A673 (cell line): Measurements from ENCODE around the gene SGSM1. TPM values are rescaled to one million over a fixed set of nuclear protein-coding genes. Genes with fewer than 3 reads are reported as not detected.

Experiments
- BruUV-seq: library from RNA; stranded (reverse); fragments of 400-500 nt; replicated peaks from 2 replicates; lab custom pipeline; 2021; lab: Mats Ljungman, UMichigan
- CTCF ChIA-PET: fragments of 300-600 bp; sonication (Branson Sonifier 250); formaldehyde crosslinking; loops from one replicate; lab custom pipeline; 2022; ENCODE audit warnings: antibody characterized with exemption; lab: Charles Lee
- POLR2A ChIA-PET: fragments of 300-600 bp; sonication (Branson Sonifier 250); formaldehyde crosslinking; loops from one replicate; lab custom pipeline; 2022; ENCODE audit warnings: antibody characterized with exemption; ENCODE audit not compliant: low non-redundant PET; lab: Charles Lee
- DNase-seq: peaks from one replicate; pipeline ENCODE4 v3.0.0-alpha.2; 2015; ENCODE audit warnings: low spot score
- H3K27ac ChIP-seq: fragments of 200-600 bp; sonication (generic); 2 replicates; pipeline ENCODE4 v1.5.1; 2016; ENCODE audit warnings: mixed run types, low read depth, mild to moderate bottlenecking, mixed read lengths, antibody characterized with exemption, low read length; ENCODE audit not compliant: poor library complexity, severe bottlenecking
- H3K27me3 ChIP-seq: fragments of 200-600 bp; sonication (generic); replicated peaks from 2 replicates; pipeline ENCODE4 v1.6.1; 2017; ENCODE audit warnings: mixed run types, low read depth, mild to moderate bottlenecking, mixed read lengths, antibody characterized with exemption, low read length; ENCODE audit not compliant: insufficient read depth, poor library complexity
- H3K36me3 ChIP-seq: fragments of 200-600 bp; sonication (generic); 2 replicates; pipeline ENCODE4 v1.6.1; 2016; ENCODE audit warnings: mixed run types, mild to moderate bottlenecking, mixed read lengths, antibody characterized with exemption, low read length; ENCODE audit not compliant: insufficient read depth, poor library complexity, severe bottlenecking
- H3K4me1 ChIP-seq: fragments of 200-600 bp; sonication (generic); 2 replicates; pipeline ENCODE4 v1.6.1; 2017; ENCODE audit warnings: mixed run types, mild to moderate bottlenecking, mixed read lengths, antibody characterized with exemption, low read length; ENCODE audit not compliant: insufficient read depth, poor library complexity, severe bottlenecking
- H3K4me3 ChIP-seq: fragments of 200-600 bp; sonication (generic); 2 replicates; pipeline ENCODE4 v1.5.1; 2016; ENCODE audit warnings: low read depth, mixed run types, mild to moderate bottlenecking, mixed read lengths, low read length; ENCODE audit not compliant: poor library complexity, severe bottlenecking
- H3K9me3 ChIP-seq: fragments of 200-600 bp; sonication (generic); 2 replicates; pipeline ENCODE4 v1.6.1; 2016; ENCODE audit warnings: mixed run types, low read depth, mild to moderate bottlenecking, mixed read lengths, antibody characterized with exemption, low read length; ENCODE audit not compliant: poor library complexity, severe bottlenecking
- CTCF ChIP-seq: fragments of 300-800, 200-600 bp; sonication (generic); conservative IDR thresholded peaks from 2 replicates; pipeline ENCODE4 v1.5.1; 2017; ENCODE audit warnings: low read depth, mild to moderate bottlenecking, antibody characterized with exemption, low read length, moderate library complexity, mixed read lengths
- EZH2 ChIP-seq: fragments of 200-600 bp; sonication (generic); IDR thresholded peaks from 2 replicates; pipeline ENCODE4 v1.6.1; 2017; ENCODE audit warnings: borderline replicate concordance, low read depth, mild to moderate bottlenecking, mixed read lengths, antibody characterized with exemption, low read length; ENCODE audit not compliant: poor library complexity, severe bottlenecking
- intact Hi-C: fragments of 100-400 bp; cut with micrococcal nuclease; formaldehyde crosslinking; loops from one replicate; pipeline ENCODE4 v1.10.0; 2022; ENCODE audit not compliant: unreplicated experiment
- total RNA-seq: library from RNA; stranded (reverse); gene quantifications from 2 replicates; pipeline ENCODE4 v1.2.3, GENCODE V29; 2021

Gene SGSM1
- total RNA-seq, 1 experiment from 2014 or later = not detected

DNA sequence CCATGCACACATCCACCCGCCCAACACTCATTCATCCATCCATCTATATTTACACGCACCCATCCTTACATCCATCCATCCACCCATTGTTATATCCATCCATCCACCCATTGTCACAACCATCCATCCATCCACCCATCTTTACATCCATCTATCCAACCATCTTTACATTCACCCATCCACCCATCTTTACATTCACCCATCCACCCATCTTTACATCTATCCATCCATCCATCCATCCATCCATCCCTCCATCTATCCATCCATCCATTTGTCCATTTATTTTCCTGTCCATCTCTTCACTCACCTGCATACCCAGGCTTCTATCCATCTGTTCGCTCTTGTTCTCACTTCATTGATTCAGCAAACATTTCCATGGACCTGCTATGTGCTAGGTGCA, 49.8 kb downstream of the SGSM1 start:
- ChIA-PET CTCF (no interaction called here), POLR2A (no interaction called here)
- H3K4me1 ChIP-seq = no peaks in the 10 kb centered on the region
- no peaks in the 10 kb centered on the region for H3K9me3 ChIP-seq
- H3K36me3 ChIP-seq = no peaks in the 10 kb centered on the region
- BruUV-seq = no TSS peak
- intact Hi-C loops = no loop called here
- no peak for DNase-seq
- no peak for TF ChIP-seq EZH2
- TF ChIP-seq CTCF = no peak
- peaks cover 11% of the 10 kb centered on the region for H3K27me3 ChIP-seq
- no peak overlapping the region for H3K4me3 ChIP-seq
- H3K27ac ChIP-seq = no peak overlapping the region

GRCh38 chr22:24857576-24857975, 51.6 kb downstream of the SGSM1 start:
- intact Hi-C loops = no loop called here
- Histone ChIP-seq H3K9me3 (no peaks in the 10 kb centered on the region), H3K4me1 (no peaks in the 10 kb centered on the region), H3K36me3 (no peaks in the 10 kb centered on the region), H3K27me3 (peaks cover 11% of the 10 kb centered on the region), H3K4me3 (no peak overlapping the region), H3K27ac (no peak overlapping the region)
- no peak for DNase-seq
- BruUV-seq = no TSS peak
- ChIA-PET CTCF (no interaction called here), POLR2A (no interaction called here)
- no peak for TF ChIP-seq CTCF
- TF ChIP-seq EZH2 = no peak

- no peaks in the 10 kb centered on the region for H3K4me1 ChIP-seq
- ChIA-PET CTCF (no interaction called here), POLR2A (no interaction called here)
- no peak overlapping the region for H3K27ac ChIP-seq
- TF ChIP-seq CTCF = no peak
- TF ChIP-seq EZH2 = no peak
- no TSS peak for BruUV-seq
- no peaks in the 10 kb centered on the region for H3K9me3 ChIP-seq
- no peaks in the 10 kb centered on the region for H3K36me3 ChIP-seq
- intact Hi-C loops = no loop called here
- no peak overlapping the region for H3K4me3 ChIP-seq
- peaks cover 19% of the 10 kb centered on the region for H3K27me3 ChIP-seq
- DNase-seq = no peak
Measured at GRCh38 chr22:24859587-24859986, 53.6 kb downstream of the SGSM1 start.
